HepG2 (cell line): ENCODE data around the gene PRUNE1.

Experiments
- SMAD3 ChIP-seq: sonication (generic); formaldehyde crosslinking; IDR thresholded peaks from 2 replicates; pipeline ENCODE4 v1.4.0; 2020; ENCODE audit warnings: missing genetic modification reagents
- SP2 ChIP-seq: sonication (generic); formaldehyde crosslinking; IDR thresholded peaks from 2 replicates; pipeline ENCODE4 v1.5.1; 2020; ENCODE audit warnings: mild to moderate bottlenecking, missing genetic modification reagents
- TAF1 ChIP-seq: sonication (generic); formaldehyde crosslinking; IDR thresholded peaks from 2 replicates; pipeline ENCODE4 v1.4.0; 2020; ENCODE audit warnings: missing genetic modification reagents
- ZBTB8A ChIP-seq: sonication (generic); formaldehyde crosslinking; IDR thresholded peaks from 2 replicates; pipeline ENCODE4 v1.4.0; 2020; ENCODE audit warnings: mild to moderate bottlenecking, low read depth, missing genetic modification reagents, borderline replicate concordance
- ZNF12 ChIP-seq: sonication (generic); formaldehyde crosslinking; IDR thresholded peaks from 2 replicates; pipeline ENCODE4 v1.5.0; 2020; ENCODE audit warnings: missing genetic modification reagents
- TF ChIP-seq, protein P1 (sequence below): sonication (generic); formaldehyde crosslinking; IDR thresholded peaks from 2 replicates; pipeline ENCODE4 v1.5.0; 2020; ENCODE audit warnings: mild to moderate bottlenecking, missing genetic modification reagents, moderate library complexity

DNA sequence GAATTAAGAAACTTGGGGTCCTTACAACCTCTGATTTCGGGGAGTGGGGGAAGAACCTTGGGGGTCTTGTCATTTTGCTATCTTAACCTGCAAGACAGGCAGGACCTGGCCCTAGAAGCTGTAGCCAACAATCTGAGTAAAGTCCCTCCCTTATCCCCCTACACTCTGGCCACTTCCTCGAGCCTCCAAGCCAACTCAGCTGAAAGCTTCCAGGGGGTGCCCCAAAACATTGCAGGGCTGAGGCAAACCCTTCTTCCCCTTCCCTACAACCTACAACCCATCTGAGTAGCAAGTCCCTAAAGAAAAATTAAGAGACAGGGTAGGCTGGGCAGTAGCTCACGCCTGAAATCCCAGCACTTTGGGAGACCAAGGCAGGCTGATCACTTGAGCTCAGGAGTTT, 38.6 kb upstream of the PRUNE1 start:
- no peak for TF ChIP-seq SMAD3 (CRISPR knock-in tag)
- no peak for TF ChIP-seq ZNF12 (CRISPR knock-in tag)
- TF ChIP-seq, protein P1, sequence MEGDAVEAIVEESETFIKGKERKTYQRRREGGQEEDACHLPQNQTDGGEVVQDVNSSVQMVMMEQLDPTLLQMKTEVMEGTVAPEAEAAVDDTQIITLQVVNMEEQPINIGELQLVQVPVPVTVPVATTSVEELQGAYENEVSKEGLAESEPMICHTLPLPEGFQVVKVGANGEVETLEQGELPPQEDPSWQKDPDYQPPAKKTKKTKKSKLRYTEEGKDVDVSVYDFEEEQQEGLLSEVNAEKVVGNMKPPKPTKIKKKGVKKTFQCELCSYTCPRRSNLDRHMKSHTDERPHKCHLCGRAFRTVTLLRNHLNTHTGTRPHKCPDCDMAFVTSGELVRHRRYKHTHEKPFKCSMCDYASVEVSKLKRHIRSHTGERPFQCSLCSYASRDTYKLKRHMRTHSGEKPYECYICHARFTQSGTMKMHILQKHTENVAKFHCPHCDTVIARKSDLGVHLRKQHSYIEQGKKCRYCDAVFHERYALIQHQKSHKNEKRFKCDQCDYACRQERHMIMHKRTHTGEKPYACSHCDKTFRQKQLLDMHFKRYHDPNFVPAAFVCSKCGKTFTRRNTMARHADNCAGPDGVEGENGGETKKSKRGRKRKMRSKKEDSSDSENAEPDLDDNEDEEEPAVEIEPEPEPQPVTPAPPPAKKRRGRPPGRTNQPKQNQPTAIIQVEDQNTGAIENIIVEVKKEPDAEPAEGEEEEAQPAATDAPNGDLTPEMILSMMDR (CRISPR knock-in tag) = no peak
- no peak for TF ChIP-seq ZBTB8A (CRISPR knock-in tag)
- TF ChIP-seq TAF1 (CRISPR knock-in tag) = no peak
- TF ChIP-seq SP2 (CRISPR knock-in tag) = no peak
